ENCODE results near the gene RIMS4. TPM values are rescaled to one million over a fixed set of nuclear protein-coding genes. Genes with fewer than 3 reads are reported as not detected.

Gene RIMS4
- total RNA-seq, 1 experiment from 2014 or later = not detected

- no peak for DNase-seq (ENCODE audit: low read depth)
Observed at GRCh38 chr20:44796758-44797457, 13.4 kb downstream of the RIMS4 start.

GRCh38 chr20:44796311-44796710 lies 14.0 kb downstream of the RIMS4 start:
- no peak for DNase-seq (ENCODE audit: low read depth)

GRCh38 chr20:44795836-44796235 lies 14.5 kb downstream of the RIMS4 start:
- DNase-seq (ENCODE audit: low read depth) = no peak

DNA sequence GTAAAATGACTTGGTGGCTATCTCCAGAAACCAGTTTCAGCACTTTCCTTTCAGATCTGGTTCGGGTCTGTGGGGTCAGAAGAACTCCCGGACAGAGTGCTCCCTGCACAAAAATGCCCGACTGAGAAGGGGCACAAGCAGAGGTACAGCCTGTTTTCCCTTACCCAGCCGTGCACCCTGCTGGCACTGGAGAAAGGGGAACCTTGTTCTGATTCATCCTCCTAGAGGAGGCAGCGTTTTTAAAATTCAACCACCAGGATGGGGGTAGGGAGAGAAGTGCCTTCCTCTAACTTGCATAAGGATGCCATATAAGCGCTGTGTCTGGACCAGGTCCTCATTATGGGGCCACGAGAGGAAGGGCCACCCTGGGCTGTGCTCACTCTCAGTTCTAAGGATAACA lies 17.6 kb downstream of the RIMS4 start:
- no peak for DNase-seq (ENCODE audit: low read depth)

DNA sequence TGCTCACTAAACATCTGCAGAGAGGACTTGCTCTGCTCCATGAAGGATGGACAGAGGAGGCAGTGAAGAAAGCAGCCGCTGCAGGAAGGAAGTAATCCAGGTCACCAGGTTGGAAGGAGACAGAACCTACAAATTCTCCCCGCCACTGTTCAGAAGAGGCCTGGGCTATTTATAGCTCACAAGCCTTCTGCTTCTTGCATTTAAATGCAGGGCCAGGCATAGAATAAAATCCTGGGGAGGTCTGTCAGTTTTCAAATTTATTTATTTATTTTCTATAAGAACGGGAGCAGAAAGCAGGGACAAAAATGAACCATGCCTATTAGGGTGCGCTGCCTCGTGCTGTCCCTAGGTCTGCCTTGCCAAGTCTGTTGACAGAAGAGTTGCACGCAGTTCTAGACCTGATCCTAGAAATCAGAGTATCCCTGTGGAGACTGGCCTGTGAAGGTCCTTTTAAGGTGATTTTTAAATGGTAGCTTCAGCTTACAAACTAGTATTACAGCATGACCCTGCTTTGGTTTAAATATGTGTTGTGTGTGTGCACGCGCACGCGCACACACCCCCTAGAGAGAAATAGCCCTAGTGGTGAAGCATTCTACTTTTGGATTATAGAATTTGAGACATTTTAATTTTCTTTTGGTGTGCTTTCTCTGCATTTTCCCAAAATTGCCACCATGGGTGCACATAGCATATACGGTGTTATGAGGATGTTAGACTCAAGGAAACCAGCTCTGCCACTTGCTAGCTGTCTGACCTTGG lies 19.5 kb downstream of the RIMS4 start:
- no peak for DNase-seq (ENCODE audit: low read depth)

DNA sequence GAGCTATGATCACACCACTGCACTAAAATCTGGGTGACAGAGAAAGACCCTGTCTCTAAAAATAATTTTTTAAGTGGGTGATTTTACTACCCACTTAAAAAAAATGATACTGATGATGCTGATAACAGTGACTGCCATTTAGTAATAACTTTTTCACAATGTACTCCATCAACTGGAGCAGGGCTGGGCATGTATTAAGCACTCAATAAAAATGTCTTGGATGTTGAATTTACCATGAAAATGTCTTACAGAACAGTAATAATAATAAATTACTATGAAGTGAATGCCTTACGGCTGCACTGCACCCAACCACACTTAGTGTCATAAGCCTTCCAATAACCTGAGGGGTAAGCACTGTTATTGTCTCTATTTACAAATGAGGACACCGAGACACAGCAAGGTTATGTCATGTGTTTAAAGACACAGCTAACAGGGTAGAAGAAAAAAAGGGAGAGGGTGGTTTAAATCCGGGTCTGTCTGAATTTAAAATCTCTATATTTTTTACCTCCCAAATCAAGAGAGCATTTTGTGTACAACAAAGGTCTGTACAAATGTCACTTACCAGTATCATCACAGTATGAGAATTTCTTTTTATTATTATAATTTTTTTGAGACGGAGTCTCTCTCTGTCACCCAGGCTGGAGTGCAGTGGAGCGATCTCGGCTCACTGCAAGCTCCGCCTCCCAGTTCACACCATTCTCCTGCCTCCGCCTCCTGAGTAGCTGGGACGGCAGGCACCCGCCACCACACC lies 21.5 kb downstream of the RIMS4 start:
- DNase-seq (ENCODE audit: low read depth) = no peak

- no peak for DNase-seq (ENCODE audit: low read depth)
Observed at GRCh38 chr20:44787299-44787698, 23.0 kb downstream of the RIMS4 start.

DNA sequence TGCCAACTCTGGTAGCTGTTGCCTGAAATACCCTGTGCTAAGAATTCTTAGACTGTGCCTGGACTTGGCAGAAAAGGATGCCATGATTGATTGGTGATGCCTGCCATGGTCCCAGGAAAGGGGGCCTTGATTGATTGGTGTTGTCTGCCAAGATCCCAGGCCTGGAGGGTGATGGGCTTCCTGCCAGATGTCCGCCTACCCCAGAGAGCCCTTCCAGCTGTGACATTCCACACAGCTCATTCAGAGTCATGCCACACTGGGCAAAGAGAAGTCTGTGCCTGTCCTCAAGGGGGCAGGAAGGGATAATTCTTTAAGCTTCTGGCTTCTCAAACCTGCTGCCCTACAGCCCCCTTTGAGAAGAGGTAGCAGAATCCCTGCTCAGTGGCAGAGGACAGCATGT lies 24.6 kb downstream of the RIMS4 start:
- DNase-seq (ENCODE audit: low read depth) = no peak

DNA sequence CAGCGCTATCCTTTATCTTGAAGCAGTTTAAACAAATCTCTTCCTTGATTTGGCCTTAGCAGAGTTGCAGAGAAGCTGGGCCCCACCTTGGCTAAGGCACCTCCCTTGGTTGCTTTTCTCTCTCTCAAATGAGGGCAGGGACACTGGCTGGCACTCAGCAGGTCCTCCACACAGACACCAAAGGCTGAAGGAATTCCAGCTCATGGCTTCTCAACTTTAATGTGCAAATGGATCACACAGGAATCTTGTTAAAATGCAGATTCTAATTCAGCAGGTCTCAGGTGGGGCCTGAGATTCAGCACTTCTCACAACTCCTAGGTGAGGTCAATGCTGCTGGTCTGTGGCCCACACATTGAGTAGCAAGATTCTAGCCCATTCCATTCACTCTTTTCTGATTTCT lies 25.7 kb downstream of the RIMS4 start:
- no peak for DNase-seq (ENCODE audit: low read depth)

- DNase-seq (ENCODE audit: low read depth) = no peak
Observed at GRCh38 chr20:44781791-44782190, 28.6 kb downstream of the RIMS4 start.

GRCh38 chr20:44781118-44781517 lies 29.2 kb downstream of the RIMS4 start:
- no peak for DNase-seq (ENCODE audit: low read depth)

DNA sequence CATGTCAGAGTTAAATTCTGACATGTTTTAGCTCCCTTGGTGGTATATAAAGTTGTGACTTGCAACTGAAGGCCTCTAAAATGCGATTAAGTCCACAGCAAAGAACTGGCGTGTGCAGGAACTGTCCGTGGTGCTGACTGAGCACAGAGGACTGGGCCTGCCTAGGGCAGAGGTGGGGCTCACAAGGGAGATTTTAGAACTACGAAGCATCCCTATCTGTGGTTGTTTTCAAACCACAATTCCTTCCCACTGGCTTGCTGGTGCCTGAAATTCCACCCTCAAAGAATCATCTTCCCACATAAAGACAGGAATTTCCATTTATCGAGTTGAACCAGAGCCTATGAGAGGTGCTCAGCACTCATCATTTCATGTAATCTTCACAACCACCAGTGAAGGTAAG lies 30.1 kb downstream of the RIMS4 start:
- DNase-seq (ENCODE audit: low read depth) = no peak

DNA sequence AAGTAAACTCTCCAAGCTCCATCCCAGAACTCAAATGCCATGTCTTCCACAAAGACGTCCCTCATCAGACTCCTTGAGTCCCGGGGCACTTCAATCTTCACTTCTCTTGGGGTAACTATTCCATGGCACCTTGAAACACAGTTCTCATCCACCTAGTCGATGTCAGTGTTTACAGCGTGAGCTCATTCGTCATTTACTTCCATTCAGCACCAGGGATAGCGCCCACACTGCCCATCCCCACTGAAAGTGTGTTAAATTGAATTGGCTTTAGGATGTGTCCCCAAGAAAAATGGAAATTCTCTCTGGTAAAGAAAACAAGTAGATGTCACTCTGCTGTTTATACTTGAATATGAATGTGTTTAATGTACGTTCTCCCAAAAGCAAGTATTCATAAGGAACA lies 33.4 kb downstream of the RIMS4 start:
- no peak for DNase-seq (ENCODE audit: low read depth)

DNA sequence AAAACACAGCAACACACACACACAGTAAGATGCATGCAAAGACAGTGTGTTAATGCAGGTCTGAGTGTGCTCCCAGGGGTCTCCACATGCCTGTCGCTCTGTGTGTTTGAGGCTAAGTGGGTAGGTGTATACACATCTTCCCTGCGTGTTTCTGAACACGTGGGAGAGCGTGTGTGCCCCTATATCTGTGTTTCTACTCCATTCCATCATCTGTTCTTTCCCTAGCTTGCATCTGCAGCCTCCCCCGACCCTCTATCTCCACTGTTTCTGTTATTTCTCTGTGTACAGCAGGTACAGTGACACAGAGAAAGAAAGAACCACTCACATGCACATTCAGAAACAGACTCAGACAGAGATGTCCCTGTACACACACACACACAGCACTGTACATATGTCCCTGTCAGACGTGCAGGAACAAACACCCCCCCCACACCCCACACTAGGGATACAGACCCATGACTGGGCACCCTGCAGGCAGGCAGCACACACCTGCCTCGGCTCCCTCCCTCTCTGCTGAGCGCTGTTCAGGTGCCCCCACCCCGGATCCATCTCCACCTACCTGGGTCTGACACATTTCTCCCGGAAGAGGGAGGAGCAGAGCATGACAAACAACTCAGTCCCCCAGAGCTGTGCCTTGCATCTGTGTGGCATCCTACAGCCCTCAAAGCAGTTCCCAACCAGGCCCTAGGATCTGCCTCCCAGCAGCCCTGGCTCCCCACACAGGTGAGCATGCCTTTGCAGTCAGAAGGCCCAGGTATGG lies 37.1 kb downstream of the RIMS4 start:
- DNase-seq (ENCODE audit: low read depth) = no peak

- DNase-seq (ENCODE audit: low read depth) = no peak
Observed at GRCh38 chr20:44772636-44773035, 37.7 kb downstream of the RIMS4 start.

- no peak for DNase-seq (ENCODE audit: low read depth)
Observed at GRCh38 chr20:44771172-44771535, 39.2 kb downstream of the RIMS4 start.

DNA sequence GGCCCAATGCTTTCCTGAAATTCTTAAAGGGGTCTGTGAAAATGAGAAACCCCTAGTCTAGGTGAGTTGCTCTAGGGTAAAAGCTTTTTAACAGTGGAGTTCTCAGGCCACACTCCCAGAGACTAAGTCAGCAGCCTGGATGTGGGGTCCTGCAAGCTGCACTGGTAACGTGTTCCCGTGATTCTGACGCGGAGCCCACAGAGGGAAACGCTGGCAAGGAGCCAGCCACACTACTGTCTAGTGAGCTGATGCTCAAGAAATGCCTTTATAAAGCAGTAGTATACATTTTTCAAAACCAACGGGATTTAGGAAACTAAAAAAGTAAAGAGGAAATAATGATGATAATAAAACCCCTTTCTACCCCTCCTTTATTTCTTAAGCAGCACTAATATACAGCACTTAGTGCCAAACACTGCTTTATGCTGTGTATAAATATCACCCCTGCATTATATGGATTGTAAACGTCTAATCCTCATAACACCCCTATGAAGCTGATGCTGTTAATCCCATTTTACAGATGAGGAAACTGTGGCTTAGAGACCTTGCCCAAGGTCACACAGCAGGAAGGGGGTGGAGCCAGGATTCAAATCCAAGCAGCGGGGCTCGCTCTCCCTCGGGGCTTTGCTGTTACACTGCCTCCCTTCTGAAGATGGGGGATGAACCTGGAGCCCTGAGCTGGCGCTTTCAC lies 39.7 kb downstream of the RIMS4 start:
- no peak for DNase-seq (ENCODE audit: low read depth)

GRCh38 chr20:44769481-44769863 lies 40.9 kb downstream of the RIMS4 start:
- no peak for DNase-seq (ENCODE audit: low read depth)

DNA sequence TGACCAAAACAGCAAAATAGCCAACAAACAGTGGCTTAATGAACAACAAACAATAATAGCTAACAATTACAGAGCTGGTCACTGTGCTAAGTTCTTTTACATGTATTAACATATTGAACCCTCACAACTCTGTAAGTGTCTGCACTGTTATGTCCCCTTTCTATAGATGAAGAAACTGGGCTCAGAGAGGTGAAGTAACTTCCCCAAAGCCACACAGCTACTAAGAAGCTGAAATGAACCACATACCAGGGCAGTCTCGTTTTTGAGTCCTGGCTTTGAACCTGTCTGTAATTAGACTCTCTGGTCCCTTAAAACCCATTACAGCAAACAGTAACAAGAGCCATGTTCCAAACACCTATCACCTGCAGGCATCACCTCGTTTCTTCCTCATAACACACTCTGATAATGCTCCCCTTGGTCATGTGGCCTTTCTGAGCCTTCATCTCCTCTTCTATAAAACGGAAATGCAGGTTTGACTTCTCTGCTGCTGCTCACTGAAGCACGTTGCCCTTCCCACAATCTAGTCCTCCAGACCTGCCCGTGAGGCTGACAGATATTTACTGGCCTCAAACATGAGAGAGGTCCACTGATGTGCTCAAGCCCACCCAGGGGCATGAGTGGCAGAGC lies 41.4 kb downstream of the RIMS4 start:
- DNase-seq (ENCODE audit: low read depth) = no peak

DNA sequence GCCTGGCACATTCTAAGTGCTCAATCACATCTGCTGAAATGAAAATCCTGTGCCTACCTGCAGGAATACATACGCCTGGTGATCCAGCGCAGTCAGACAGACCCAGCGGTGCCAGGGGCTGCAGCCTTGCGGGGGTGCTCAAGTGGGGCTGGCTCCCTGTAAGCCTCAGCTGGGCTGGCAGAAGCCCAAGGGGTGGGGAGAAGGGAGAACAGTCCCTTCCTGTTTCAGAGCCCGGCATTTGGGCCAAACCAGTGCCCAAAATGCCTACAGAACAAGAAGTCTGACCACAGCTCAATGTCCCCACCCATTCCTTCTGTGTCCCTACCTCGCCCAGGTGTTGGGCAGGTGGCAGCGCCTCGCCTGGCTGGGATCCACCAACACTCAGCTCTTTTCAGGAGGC lies 42.1 kb downstream of the RIMS4 start:
- DNase-seq (ENCODE audit: low read depth) = no peak

Measured in HT1080 (cell line).